ENCODE results near the gene NTRK3.

NTRK3 gene

DNA sequence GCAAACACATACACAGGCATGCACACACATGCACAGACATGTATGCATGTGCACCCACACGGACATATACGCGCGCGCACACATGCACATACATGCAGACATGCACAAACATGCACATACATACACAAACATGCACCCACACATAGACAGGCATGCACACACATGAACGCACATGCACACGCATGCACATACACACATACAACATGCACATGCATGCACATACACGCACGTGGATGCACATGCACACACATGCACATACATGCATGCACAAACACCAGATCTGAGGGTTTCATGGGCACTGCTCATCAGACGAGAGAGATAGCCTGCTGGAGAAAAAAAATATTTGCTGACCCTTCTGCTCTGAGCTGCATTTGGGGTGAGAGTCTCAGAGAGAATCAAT lies 31.7 kb upstream of the NTRK3 start:
- no peak overlapping the region for H3K27ac ChIP-seq
- no peaks in the 10 kb centered on the region for H3K9me3 ChIP-seq (ENCODE audit: low read depth, low read length)
- no peak overlapping the region for H3K9ac ChIP-seq (ENCODE audit: insufficient read length)
- H3K4me3 ChIP-seq = no peak overlapping the region
- no peak for DNase-seq (ENCODE audit: low read depth, low spot score)
- no peaks in the 10 kb centered on the region for H3K36me3 ChIP-seq (ENCODE audit: insufficient read depth, low read length)
- TF ChIP-seq FOXP2 (optimal IDR thresholded peaks at IDR 0.05; ENCODE audit: control extremely low read depth, extremely low read length, insufficient read depth) (no peak), EZH2 (IDR thresholded peaks at IDR 0.05) (no peak)

DNA sequence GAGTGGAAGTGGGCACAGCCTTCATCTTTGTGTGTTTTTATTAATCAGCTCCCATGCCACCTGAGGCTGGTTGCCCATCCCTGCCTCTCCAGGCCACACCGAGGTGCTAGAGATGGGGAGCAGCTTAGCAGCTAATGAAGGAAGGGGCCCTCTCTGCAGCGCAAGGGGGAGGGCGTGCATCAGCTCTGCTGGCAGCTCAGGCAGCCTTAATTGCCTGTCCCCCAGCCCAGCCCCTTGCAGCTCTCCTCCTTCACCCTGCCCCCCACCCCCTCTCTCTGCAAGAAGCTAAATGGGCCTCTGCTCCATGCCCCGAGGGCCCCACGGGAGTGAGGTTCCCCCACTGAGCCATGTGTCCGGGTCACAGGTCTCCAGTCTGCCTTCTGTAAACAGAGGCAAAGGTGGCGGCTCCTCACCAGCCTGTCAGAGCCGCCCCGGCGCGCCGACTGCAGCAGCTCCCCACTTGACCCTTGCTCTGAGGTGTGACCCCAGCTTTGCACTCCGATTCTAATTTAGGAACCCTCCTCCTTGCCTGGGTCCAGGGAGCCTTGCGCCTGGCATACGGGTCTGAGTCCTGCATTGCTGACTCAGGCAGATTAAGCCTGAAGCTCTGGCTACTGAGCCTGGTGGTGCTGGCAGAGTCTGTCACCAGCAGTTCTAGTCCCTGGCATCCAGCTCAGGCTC lies 27.9 kb upstream of the NTRK3 start:
- H3K27ac ChIP-seq = no peak overlapping the region
- H3K9me3 ChIP-seq (ENCODE audit: low read depth, low read length) = no peaks in the 10 kb centered on the region
- H3K9ac ChIP-seq (ENCODE audit: insufficient read length) = no peak overlapping the region
- H3K4me3 ChIP-seq = no peak overlapping the region
- TF ChIP-seq FOXP2 (optimal IDR thresholded peaks at IDR 0.05; ENCODE audit: control extremely low read depth, extremely low read length, insufficient read depth) (no peak), EZH2 (IDR thresholded peaks at IDR 0.05) (no peak), POLR2AphosphoS5 (IDR thresholded peaks at IDR 0.05; ENCODE audit: borderline replicate concordance, low read depth, low read length) (no peak)
- no peaks in the 10 kb centered on the region for H3K36me3 ChIP-seq (ENCODE audit: insufficient read depth, low read length)
- DNase-seq (ENCODE audit: low read depth, low spot score) = no peak

DNA sequence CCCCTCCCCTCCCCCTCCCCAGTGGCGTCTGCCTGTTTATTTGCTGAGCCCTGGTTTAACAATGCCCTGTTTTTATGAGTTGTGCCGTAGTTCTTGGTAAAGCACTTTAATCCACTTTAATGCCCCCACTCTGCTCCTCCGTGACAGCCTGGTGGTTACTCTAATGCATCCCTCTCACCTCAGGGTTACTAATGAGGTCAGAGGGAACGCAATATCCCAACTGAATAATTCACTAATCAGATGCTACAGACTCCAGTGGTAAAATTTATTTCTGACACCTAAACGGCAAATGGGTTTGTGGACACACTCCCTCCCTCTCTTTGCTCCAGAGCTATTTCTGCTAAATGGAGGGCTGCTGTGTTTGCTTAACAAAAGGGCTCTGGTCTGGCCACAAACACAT lies 26.1 kb upstream of the NTRK3 start:
- no peaks in the 10 kb centered on the region for H3K9me3 ChIP-seq (ENCODE audit: low read depth, low read length)
- H3K9ac ChIP-seq (ENCODE audit: insufficient read length) = no peak overlapping the region
- no peak for DNase-seq (ENCODE audit: low read depth, low spot score)

DNA sequence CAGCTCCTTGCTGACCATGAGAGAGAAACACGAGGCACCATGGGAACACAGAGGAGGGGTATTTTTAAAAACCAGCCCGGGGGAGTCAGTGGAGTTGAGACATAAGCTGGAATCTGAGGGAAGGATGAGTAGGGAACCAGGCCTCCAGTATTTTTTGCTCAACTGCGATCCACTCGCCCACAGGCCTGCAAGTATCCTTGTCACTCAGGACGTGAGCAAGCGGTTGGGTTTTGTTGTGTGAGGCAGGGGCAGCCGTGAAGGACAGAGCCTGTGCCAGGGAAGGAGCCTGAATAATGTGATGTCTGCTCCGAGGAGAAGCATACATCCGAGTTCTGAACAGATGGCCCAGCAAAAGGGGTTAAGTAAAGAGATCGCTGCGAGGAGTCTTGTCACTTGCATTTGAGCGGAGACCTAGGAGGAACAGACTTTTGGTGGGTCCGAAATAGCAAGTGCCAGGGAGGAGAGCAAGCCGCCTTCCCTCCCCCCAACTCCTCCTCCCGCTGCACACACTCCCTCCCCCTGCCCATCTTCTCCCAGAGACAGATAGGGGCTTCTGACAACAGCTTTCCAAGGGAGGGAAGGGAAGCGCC lies 20.4 kb upstream of the NTRK3 start:
- Histone ChIP-seq H3K9me3 (ENCODE audit: low read depth, low read length) (no peaks in the 10 kb centered on the region), H3K4me3 (no peak overlapping the region), H3K9ac (ENCODE audit: insufficient read length) (no peak overlapping the region), H3K27ac (no peak overlapping the region), H3K36me3 (ENCODE audit: insufficient read depth, low read length) (no peaks in the 10 kb centered on the region)
- TF ChIP-seq POLR2AphosphoS5 (IDR thresholded peaks at IDR 0.05; ENCODE audit: borderline replicate concordance, low read depth, low read length) (no peak), FOXP2 (optimal IDR thresholded peaks at IDR 0.05; ENCODE audit: control extremely low read depth, extremely low read length, insufficient read depth) (no peak), EZH2 (IDR thresholded peaks at IDR 0.05) (no peak)
- no peak for DNase-seq (ENCODE audit: low read depth, low spot score)

More for the DNA sequence above, 26.1 kb upstream of the NTRK3 start:
- TF ChIP-seq EZH2 (IDR thresholded peaks at IDR 0.05) = no peak
- TF ChIP-seq POLR2AphosphoS5 (IDR thresholded peaks at IDR 0.05; ENCODE audit: borderline replicate concordance, low read depth, low read length) = no peak
- no peak for TF ChIP-seq FOXP2 (optimal IDR thresholded peaks at IDR 0.05; ENCODE audit: control extremely low read depth, extremely low read length, insufficient read depth)
- H3K36me3 ChIP-seq (ENCODE audit: insufficient read depth, low read length) = no peaks in the 10 kb centered on the region
- H3K27ac ChIP-seq = no peak overlapping the region
- no peak overlapping the region for H3K4me3 ChIP-seq

GRCh38 chr15:88275804-88276203 lies 19.3 kb upstream of the NTRK3 start:
- H3K4me3 ChIP-seq = no peak overlapping the region
- no peak overlapping the region for H3K27ac ChIP-seq
- H3K9me3 ChIP-seq (ENCODE audit: low read depth, low read length) = no peaks in the 10 kb centered on the region
- no peaks in the 10 kb centered on the region for H3K36me3 ChIP-seq (ENCODE audit: insufficient read depth, low read length)
- no peak for DNase-seq (ENCODE audit: low read depth, low spot score)
- H3K9ac ChIP-seq (ENCODE audit: insufficient read length) = no peak overlapping the region
- TF ChIP-seq POLR2AphosphoS5 (IDR thresholded peaks at IDR 0.05; ENCODE audit: borderline replicate concordance, low read depth, low read length) (no peak), EZH2 (IDR thresholded peaks at IDR 0.05) (no peak), FOXP2 (optimal IDR thresholded peaks at IDR 0.05; ENCODE audit: control extremely low read depth, extremely low read length, insufficient read depth) (no peak)

- Histone ChIP-seq H3K9ac (ENCODE audit: insufficient read length) (no peak overlapping the region), H3K9me3 (ENCODE audit: low read depth, low read length) (no peaks in the 10 kb centered on the region), H3K36me3 (ENCODE audit: insufficient read depth, low read length) (no peaks in the 10 kb centered on the region), H3K27ac (no peak overlapping the region), H3K4me3 (no peak overlapping the region)
- no peak for TF ChIP-seq POLR2AphosphoS5 (IDR thresholded peaks at IDR 0.05; ENCODE audit: borderline replicate concordance, low read depth, low read length)
- TF ChIP-seq EZH2 (IDR thresholded peaks at IDR 0.05) = no peak
- no peak for DNase-seq (ENCODE audit: low read depth, low spot score)
Observed at GRCh38 chr15:88274553-88275460, 18.3 kb upstream of the NTRK3 start.

GRCh38 chr15:88272421-88272820 lies 15.9 kb upstream of the NTRK3 start:
- no peak for TF ChIP-seq FOXP2 (optimal IDR thresholded peaks at IDR 0.05; ENCODE audit: control extremely low read depth, extremely low read length, insufficient read depth)
- TF ChIP-seq EZH2 (IDR thresholded peaks at IDR 0.05) = no peak
- no peak for TF ChIP-seq POLR2AphosphoS5 (IDR thresholded peaks at IDR 0.05; ENCODE audit: borderline replicate concordance, low read depth, low read length)
- H3K36me3 ChIP-seq (ENCODE audit: insufficient read depth, low read length) = no peaks in the 10 kb centered on the region
- H3K9ac ChIP-seq (ENCODE audit: insufficient read length) = no peak overlapping the region
- no peak overlapping the region for H3K4me3 ChIP-seq
- H3K27ac ChIP-seq = no peak overlapping the region
- DNase-seq (ENCODE audit: low read depth, low spot score) = no peak
- H3K9me3 ChIP-seq (ENCODE audit: low read depth, low read length) = no peaks in the 10 kb centered on the region

DNA sequence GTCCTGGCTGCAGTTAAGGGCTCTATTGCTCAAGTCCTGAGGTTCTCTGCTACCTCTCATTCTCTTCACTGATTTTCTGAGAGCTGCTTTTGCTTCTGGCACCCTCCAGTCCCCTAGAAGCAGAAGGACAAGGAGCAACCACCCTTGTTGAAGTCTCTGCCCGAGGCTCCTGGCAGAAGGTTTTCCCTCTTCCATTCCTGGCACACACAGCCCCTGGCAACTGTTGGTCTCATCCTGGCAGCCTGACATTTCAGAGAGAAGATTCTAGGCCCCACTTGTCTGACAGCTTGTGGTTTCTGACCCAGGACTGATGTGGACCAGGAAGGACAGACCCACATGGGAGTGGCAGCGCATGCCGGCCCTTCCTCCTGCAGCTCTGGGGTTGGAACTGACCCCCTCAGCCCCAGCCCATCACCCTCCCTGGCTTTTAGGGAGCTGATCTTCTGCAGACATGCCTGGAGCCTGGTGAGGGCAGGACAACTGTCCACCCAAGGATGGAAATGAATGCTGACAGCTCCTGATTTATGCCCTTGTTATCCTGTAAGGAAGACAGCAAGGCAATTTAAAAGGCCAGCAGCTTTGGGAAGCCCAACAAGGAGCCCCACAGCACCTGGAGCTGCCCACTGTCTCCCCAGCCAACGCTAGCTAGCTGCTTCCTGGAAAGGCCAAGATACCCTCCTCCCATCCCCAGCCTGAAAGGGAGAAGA lies 13.0 kb upstream of the NTRK3 start:
- Histone ChIP-seq H3K9ac (ENCODE audit: insufficient read length) (no peak overlapping the region), H3K27ac (no peak overlapping the region), H3K36me3 (ENCODE audit: insufficient read depth, low read length) (no peaks in the 10 kb centered on the region), H3K9me3 (ENCODE audit: low read depth, low read length) (no peaks in the 10 kb centered on the region), H3K4me3 (no peak overlapping the region)
- no peak for DNase-seq (ENCODE audit: low read depth, low spot score)
- TF ChIP-seq POLR2AphosphoS5 (IDR thresholded peaks at IDR 0.05; ENCODE audit: borderline replicate concordance, low read depth, low read length) (no peak), EZH2 (IDR thresholded peaks at IDR 0.05) (no peak), FOXP2 (optimal IDR thresholded peaks at IDR 0.05; ENCODE audit: control extremely low read depth, extremely low read length, insufficient read depth) (no peak)

All from SK-N-MC (cell line).